Activated T-cell treated with anti-CD3 and anti-CD28 coated beads, Interleukin-2, amount 50 U/mL, for 24 hours (primary cell): Measurements from ENCODE around the gene RPL41.
A peak's percentile ranks its signal among the peaks of the same experiment; 100 is the strongest.
"Not testable (repeated sequence)": the region's sequence is repeated elsewhere in the genome, so short reads cannot be mapped to it uniquely, and the experiment has no call there.

Source experiments
- DNase-seq: peaks from one replicate; pipeline ENCODE4 v3.0.0-alpha.2; 2020
- H3K27ac Mint-ChIP-seq: 2 replicates; pipeline ENCODE4 v1.8.0; 2020; ENCODE audit warnings: mild to moderate bottlenecking, mixed read lengths
- H3K27me3 Mint-ChIP-seq: 2 replicates; pipeline ENCODE4 v1.8.0; 2020; ENCODE audit warnings: mixed read lengths
- H3K36me3 Mint-ChIP-seq: 2 replicates; pipeline ENCODE4 v1.8.0; 2020; ENCODE audit warnings: low read depth, mixed read lengths
- H3K4me1 Mint-ChIP-seq: 2 replicates; pipeline ENCODE4 v1.8.0; 2020; ENCODE audit warnings: low read depth, mixed read lengths
- H3K4me3 Mint-ChIP-seq: 2 replicates; pipeline ENCODE4 v1.8.0; 2020; ENCODE audit warnings: mild to moderate bottlenecking, moderate library complexity, mixed read lengths
- H3K9me3 Mint-ChIP-seq: 2 replicates; pipeline ENCODE4 v1.8.0; 2020; ENCODE audit warnings: mixed read lengths

RPL41 gene

DNA sequence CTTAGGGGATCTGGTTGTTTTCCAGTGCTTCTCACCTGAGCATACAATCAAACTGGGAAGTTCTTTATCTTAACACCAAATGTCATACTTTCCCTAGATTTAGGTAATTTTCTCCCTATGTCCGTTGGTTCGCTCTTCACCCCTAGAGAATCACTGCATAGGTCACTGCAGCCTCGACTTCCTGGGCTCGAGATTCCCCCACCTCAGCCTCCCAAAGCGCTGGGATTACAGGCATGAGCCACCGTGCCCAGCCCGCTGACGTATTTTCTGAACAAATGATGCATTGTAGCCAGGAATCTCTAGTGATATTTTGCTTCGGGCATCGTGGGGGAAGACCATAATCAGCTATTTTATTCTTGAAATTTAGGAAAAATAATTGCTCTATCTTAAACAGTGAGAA lies 1.1 kb upstream of the RPL41 start:
- Mint-ChIP-seq H3K4me1 (peaks cover 41% of the 10 kb centered on the region), H3K27ac (peak overlapping the region; percentile 100), H3K4me3 (peak overlapping the region; percentile 96), H3K9me3 (no peaks in the 10 kb centered on the region), H3K36me3 (peaks cover 80% of the 10 kb centered on the region), H3K27me3 (no peaks in the 10 kb centered on the region)
- DNase-seq: no peak

DNA sequence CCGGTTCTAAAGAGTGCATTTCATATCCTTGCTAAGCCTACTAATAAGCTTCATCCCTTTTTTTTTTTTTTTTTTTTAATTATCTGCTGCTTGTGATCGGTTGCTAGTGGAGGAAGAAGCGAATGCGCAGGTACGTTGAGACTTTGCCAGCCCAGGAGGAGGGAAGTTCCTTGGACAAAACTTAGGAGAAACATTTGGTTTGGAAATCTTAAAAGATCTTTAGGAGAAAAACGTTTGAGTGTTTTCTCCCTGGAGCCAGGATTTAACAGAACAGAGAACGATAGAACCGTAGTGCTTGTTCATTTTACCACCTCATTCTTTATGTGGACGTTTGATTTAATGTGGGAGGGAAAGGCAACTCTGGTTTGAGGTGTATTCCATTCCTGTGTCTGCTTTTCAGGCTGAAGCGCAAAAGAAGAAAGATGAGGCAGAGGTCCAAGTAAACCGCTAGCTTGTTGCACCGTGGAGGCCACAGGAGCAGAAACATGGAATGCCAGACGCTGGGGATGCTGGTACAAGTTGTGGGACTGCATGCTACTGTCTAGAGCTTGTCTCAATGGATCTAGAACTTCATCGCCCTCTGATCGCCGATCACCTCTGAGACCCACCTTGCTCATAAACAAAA lies 761 bp downstream of the RPL41 start:
- DNase-seq, H3K27me3 Mint-ChIP-seq, H3K9me3 Mint-ChIP-seq: not testable (repeated sequence)
- Mint-ChIP-seq H3K4me3 (peak overlapping the region; percentile 96), H3K4me1 (peaks cover 43% of the 10 kb centered on the region), H3K27ac (peak overlapping the region; percentile 100), H3K36me3 (peaks cover 81% of the 10 kb centered on the region)

DNA sequence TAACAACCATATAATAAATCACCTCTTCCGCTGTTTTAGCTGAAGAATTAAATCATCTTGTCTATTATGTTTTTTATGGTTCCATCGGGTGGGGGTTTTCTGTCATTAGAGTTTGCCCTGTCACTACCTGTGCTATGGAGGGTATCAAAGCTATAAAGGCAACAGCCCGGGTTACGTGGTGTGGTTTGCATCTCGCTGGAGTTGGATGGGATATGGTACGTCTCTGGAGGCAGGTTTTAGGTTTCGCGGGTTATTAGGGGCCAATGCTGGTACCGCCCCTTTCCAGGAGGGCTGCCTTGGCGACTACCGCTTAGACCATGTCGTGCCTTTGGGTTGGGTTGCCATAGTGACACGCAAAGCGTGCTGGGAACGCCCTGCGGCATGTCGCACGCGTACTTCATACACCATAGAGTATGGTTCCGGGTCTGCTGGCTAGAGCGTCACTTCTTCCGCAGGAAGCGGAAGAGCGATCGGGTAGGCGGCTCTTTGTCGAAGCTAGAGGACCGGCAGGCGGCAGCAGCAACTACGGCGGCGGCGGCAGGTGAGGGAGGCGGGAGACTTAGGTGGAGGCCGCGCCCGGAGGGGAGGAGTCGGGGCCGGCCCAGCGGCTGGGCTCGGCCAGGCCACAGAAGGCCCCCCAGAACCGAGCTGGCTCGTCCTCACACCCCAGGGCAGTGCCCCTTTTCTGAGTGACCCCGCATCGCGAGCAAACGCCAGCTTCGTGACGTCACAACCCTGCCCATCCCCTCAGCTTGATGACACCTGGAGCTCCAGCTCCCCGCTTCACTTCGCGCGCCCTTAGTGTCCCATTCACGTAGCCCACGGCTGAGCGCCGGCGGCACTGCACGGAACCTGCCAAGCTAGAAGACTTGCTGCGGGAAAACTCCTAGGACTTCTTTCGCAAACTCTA lies 1.6 kb downstream of the RPL41 start, which contains the start of gene ZC3H10:
TSS of gene ZC3H10 (plus strand) at position 489 of the 910 bp plus-strand sequence. CDS start 2,297 bp downstream, outside the sequence.
- Mint-ChIP-seq H3K4me3 (peak within 1 kb of the TSS; percentile 96), H3K27ac (peak within 1 kb of the TSS; percentile 100), H3K9me3 (no peaks in the 10 kb centered on the region), H3K36me3 (peaks cover 79% of the 10 kb centered on the region), H3K4me1 (peaks cover 43% of the 10 kb centered on the region), H3K27me3 (no peaks in the 10 kb centered on the region)
- DNase-seq: peak; percentile 97

DNA sequence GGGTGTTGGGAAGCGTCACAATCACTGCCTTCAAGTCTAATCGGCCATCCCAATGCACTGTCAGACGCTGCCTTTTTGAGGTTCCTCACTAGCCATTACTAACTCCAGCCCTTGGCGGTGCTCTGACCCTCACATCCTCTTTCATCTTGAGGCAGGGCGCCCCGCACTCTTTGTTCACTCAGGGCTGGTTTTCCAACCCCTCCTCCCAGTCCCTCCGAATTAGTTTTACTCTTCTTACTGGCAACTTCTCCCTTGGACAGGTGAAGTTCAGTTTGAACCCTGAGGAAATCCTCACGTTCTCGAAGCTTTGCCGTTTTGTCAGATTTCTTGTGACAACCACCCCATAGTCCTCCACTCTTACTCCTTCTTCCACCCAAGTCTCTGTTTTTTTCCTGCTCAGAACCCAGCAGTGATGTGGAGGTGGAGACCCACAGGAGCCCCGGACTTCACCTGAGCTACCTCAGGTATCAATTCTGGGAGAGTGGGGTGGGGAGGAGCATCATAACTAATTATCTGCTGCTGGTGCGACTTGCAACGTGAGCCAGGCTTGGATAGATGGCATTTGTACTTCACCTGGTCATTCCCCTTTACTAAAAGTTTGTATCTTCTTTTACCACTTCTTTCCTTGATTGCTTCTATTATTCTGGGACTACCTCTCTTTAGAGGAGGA lies 2.4 kb downstream of the RPL41 start:
- Mint-ChIP-seq H3K4me3 (peak overlapping the region; percentile 96), H3K4me1 (peaks cover 44% of the 10 kb centered on the region), H3K36me3 (peaks cover 72% of the 10 kb centered on the region), H3K27me3 (no peaks in the 10 kb centered on the region), H3K27ac (peak overlapping the region; percentile 100), H3K9me3 (no peaks in the 10 kb centered on the region)
- DNase-seq: no peak

DNA sequence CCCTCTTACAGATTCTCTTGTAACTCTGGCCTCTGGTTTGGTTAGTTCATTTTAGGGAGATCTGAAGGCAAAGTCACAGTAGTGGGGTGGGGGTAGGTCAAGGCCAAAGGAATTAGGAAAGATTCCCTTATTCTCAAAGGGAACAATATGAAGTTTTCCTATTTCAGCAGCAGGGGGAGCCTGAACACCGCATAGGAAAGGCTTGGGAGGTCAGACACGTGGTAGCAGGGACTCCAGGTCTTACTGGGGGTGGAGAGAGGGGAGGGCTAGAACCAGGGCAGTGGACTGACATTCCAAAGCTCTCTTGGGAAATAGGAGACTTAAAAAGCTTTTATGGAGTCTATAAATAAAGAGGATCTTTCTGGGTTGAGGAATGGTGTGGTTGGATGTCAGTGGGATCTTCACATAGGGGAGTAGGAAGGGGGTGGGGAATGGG lies 2.9 kb downstream of the RPL41 start:
- Mint-ChIP-seq H3K4me3 (peak overlapping the region; percentile 96), H3K4me1 (peaks cover 48% of the 10 kb centered on the region), H3K9me3 (no peaks in the 10 kb centered on the region), H3K27me3 (no peaks in the 10 kb centered on the region), H3K36me3 (peaks cover 71% of the 10 kb centered on the region), H3K27ac (peak overlapping the region; percentile 100)
- DNase-seq: peak; percentile 58

DNA sequence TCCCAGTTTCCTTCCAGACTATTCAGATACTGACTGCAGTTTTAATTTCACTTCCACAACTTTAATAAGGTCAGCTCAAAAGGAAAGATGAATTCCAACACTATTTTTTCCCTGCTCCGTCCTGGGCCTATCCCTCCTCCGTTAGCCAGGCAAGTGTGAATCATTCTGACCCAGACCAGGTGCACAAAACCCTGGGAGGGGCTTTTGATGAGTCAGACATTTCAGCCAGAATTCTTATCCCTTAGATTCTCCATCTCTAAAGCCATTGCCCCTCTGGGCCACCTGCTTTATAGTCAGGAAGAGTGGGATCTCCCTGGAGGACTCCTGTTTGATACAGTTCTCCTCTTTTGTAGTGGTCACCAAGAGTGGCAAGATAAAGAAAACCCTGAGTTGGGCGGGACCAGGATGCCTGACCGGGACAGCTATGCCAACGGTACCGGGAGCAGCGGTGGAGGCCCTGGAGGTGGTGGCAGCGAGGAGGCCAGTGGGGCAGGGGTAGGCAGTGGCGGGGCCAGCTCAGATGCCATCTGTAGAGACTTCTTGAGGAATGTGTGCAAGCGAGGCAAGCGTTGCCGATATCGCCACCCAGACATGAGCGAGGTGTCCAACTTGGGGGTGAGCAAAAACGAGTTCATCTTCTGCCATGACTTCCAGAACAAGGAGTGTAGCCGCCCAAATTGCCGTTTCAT lies 3.9 kb downstream of the RPL41 start:
- H3K27ac Mint-ChIP-seq: peak overlapping the region; percentile 100

DNA sequence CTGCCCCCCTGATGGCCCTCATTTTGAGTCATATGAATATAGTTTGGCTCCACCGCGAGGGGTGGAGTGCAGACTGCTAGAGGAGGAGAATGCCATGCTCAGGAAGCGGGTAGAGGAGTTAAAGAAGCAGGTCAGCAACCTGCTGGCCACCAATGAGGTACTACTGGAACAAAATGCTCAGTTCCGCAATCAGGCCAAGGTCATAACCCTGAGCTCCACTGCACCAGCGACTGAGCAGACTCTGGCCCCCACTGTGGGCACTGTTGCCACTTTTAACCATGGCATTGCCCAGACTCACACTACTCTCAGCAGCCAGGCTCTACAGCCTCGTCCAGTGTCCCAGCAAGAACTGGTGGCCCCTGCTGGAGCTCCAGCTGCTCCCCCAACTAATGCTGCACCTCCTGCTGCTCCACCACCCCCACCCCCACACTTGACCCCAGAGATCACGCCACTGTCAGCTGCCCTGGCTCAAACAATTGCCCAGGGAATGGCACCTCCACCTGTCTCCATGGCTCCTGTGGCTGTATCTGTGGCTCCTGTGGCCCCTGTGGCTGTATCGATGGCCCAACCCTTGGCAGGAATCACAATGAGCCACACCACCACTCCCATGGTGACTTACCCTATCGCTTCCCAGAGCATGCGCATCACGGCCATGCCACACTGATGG lies 4.9 kb downstream of the RPL41 start:
- Mint-ChIP-seq H3K27me3 (no peaks in the 10 kb centered on the region), H3K4me1 (peaks cover 49% of the 10 kb centered on the region), H3K36me3 (peaks cover 61% of the 10 kb centered on the region), H3K9me3 (no peaks in the 10 kb centered on the region), H3K27ac (peak overlapping the region; percentile 5), H3K4me3 (no peak overlapping the region)
- no peak for DNase-seq

More for the DNA sequence above, 3.9 kb downstream of the RPL41 start:
- Mint-ChIP-seq H3K4me1 (peaks cover 46% of the 10 kb centered on the region), H3K36me3 (peaks cover 66% of the 10 kb centered on the region), H3K27me3 (no peaks in the 10 kb centered on the region), H3K9me3 (no peaks in the 10 kb centered on the region), H3K4me3 (no peak overlapping the region)
- DNase-seq: no peak

DNA sequence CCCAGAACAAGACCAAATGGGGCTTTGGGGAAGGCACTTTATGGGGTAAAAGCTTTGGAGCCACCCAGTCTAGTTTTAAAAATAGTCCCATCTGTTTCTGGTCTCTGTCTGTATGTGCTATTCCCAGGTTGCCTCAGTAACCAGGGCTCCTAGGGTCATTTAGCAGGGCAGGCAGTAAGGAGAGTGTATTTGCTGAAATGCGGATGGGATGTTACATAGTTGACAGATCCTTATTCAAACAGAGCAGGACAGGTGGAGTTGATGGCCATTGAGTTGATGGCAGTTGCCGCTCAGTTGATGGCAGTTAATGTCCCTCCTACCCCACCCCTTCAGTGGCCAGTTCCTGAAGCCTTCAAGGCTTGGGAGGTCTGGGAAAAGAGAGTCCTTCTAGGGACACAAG lies 6.2 kb downstream of the RPL41 start:
- Mint-ChIP-seq H3K4me1 (peaks cover 62% of the 10 kb centered on the region), H3K27ac (peak overlapping the region; percentile 31), H3K36me3 (peaks cover 48% of the 10 kb centered on the region), H3K4me3 (no peak overlapping the region), H3K9me3 (no peaks in the 10 kb centered on the region), H3K27me3 (no peaks in the 10 kb centered on the region)
- no peak for DNase-seq

DNA sequence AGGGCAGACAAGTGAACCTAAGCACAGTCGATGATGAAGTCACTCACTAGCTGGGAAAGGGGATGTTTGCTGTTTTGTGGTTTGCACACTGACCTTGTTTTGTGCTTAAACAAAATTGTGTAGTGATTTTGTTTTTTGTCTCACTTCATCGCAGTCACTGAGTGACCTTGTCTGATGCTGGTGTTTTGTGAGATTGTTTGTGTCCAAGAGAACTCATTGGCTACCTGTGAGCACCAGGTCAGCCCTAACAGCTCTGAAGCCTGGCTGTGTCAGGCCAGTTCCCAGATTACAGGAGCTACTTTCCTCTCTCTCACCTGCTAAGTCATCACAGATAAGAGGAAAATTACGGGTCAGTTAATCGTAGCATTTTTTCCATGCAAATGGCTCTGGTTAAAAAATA lies 7.7 kb downstream of the RPL41 start:
- no peak for DNase-seq
- Mint-ChIP-seq H3K36me3 (peaks cover 48% of the 10 kb centered on the region), H3K4me1 (peaks cover 52% of the 10 kb centered on the region), H3K9me3 (no peaks in the 10 kb centered on the region), H3K27ac (peak overlapping the region; percentile 27), H3K27me3 (no peaks in the 10 kb centered on the region), H3K4me3 (no peak overlapping the region)

DNA sequence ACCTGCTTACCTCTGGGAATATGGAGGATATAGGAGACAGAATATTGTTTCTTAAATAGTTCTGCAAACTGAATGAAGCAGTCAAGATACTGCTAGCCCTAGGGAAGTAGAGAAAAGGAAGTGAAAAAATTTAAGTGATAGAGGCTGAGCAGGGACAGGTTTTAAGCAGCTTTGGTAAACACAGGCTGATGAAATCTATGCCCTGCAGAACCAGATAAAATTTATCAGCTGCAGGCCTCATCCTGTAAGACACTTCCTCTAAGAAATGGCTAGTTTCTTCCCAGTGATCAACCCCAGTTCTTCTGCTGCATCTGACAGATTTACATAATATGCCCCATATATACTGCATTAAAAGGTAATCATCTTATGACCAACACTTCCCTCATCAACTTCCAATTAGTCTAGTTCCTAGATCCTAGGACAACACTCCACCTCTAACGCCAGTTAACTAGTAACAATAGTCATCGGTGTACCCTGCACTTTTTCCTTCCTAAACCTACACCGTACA lies 10.4 kb downstream of the RPL41 start:
- peak overlapping the region; percentile 98 for H3K27ac Mint-ChIP-seq
- no peak for DNase-seq
- H3K27me3 Mint-ChIP-seq: no peaks in the 10 kb centered on the region
- no peaks in the 10 kb centered on the region for H3K9me3 Mint-ChIP-seq
- peaks cover 54% of the 10 kb centered on the region for H3K36me3 Mint-ChIP-seq
- H3K4me1 Mint-ChIP-seq: peaks cover 56% of the 10 kb centered on the region
- peak overlapping the region; percentile 91 for H3K4me3 Mint-ChIP-seq

DNA sequence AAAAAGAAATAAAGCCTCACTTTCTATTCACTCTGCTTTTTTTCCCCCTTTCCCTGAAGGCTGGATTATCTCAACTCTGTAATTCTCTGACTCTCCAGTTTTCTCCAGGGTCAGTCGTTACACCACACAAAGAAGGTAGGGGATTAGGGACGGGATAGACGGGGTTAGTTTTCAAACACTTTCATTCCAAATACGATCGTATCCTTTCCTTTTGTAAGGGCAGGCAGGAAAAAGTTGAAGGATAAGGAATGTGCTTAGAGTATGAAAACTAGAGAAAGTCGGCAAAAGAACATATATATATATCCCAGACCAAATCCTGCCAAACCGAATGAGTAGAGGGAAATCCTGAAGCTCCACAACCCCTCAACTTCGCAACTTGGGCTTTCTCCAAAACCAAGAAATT lies 11.1 kb downstream of the RPL41 start:
- Mint-ChIP-seq H3K27ac (peak overlapping the region; percentile 98), H3K27me3 (no peaks in the 10 kb centered on the region), H3K4me1 (peaks cover 63% of the 10 kb centered on the region), H3K9me3 (no peaks in the 10 kb centered on the region), H3K36me3 (peaks cover 55% of the 10 kb centered on the region), H3K4me3 (peak overlapping the region; percentile 91)
- no peak for DNase-seq

DNA sequence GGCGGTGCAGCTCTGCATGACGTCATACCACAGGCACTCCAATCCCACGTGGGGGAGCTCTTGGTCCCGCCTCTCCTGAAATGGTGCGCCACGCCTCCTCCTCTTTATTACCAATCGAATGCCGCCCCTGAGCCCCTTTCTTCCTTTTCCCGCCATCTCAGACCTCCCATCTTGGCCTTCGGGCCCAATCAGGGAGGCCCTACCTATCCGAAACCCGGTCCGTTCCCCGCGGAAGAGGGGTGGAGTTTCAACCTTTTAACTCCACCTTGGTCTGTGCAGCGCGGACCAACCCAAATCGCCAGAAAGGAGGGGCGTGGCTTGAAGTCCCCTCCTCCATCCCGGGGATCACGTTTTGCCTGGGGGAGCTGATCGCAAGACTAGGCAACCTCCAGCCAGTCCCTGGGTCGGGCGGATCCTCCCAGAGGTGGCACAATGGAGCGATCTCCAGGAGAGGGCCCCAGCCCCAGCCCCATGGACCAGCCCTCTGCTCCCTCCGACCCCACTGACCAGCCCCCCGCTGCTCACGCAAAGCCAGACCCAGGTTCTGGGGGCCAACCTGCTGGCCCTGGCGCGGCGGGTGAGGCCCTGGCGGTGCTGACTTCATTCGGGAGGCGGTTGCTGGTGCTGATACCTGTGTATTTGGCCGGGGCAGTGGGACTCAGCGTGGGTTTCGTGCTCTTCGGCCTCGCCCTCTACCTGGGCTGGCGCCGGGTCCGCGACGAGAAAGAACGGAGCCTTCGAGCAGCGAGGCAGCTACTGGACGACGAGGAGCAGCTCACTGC lies 11.6 kb downstream of the RPL41 start, which contains the start of gene ESYT1:
TSS of gene ESYT1 (plus strand) at position 380 of the 782 bp plus-strand sequence. CDS start at position 433, 53 bp downstream.
- peak within 1 kb of the TSS; percentile 91 for H3K4me3 Mint-ChIP-seq
- no peaks in the 10 kb centered on the region for H3K9me3 Mint-ChIP-seq
- H3K36me3 Mint-ChIP-seq: peaks cover 57% of the 10 kb centered on the region
- H3K27me3 Mint-ChIP-seq: no peaks in the 10 kb centered on the region
- peak within 1 kb of the TSS; percentile 98 for H3K27ac Mint-ChIP-seq
- DNase-seq: peak; percentile 93
- peaks cover 65% of the 10 kb centered on the region for H3K4me1 Mint-ChIP-seq
